ENCODE results near the gene CRELD1. TPM values are rescaled to one million over a fixed set of nuclear protein-coding genes. Genes with fewer than 3 reads are reported as not detected.

The CRELD1 gene
- total and polyA plus RNA-seq, 9 of the 15 experiments (the other 6 are each of a cell fraction or from before 2014, with no cell fraction given): 3.3 to 25.8 (median 16.5) TPM

- peak in 1 of 2 experiments; percentile 53; a peak in 1 of 4 replicates for TF ChIP-seq MAZ (CRISPR knock-in tag; conservative IDR thresholded peaks at IDR 0.05 in 1 of 2, IDR thresholded peaks at IDR 0.05 in 1 of 2)
- no peak for TF ChIP-seq IFI16 (CRISPR knock-in tag; IDR thresholded peaks at IDR 0.05)
- no peak for TF ChIP-seq NFYB (IDR thresholded peaks at IDR 0.05; ENCODE audit: extremely low read depth, insufficient read length)
- no peak for TF ChIP-seq HNRNPLL (IDR thresholded peaks at IDR 0.05; ENCODE audit: low read depth, low read length, poor library complexity, severe bottlenecking)
- TF ChIP-seq EP400 (IDR thresholded peaks at IDR 0.05): peak; percentile 80
- TF ChIP-seq NFRKB (IDR thresholded peaks at IDR 0.05; ENCODE audit: low read depth): peak; percentile 93
- TF ChIP-seq RREB1 (CRISPR knock-in tag; IDR thresholded peaks at IDR 0.05): no peak
- TF ChIP-seq ZNF407 (IDR thresholded peaks at IDR 0.05; ENCODE audit: low read depth): no peak
- no peak for TF ChIP-seq HOMEZ (CRISPR knock-in tag; IDR thresholded peaks at IDR 0.05)
These were observed 43.4 kb downstream of the CRELD1 start (continued) for GRCh38 chr3:9976721-9977709.
